GM19193 (cell line): ENCODE measurements around the gene OR5J2.

Experiments used
- POLR2A ChIP-seq: IDR thresholded peaks from 4 replicates; pipeline ENCODE4 v1.6.1; 2011; ENCODE audit not compliant: insufficient read depth, insufficient read length; ENCODE audit errors: extremely low read depth

OR5J2 gene

GRCh38 chr11:56176318-56176717, at the start of gene OR5J2:
TSS of gene OR5J2 (plus strand) at chr11:56176618. CDS start at chr11:56176618, 0 bp downstream.
- no peak for TF ChIP-seq POLR2A

- TF ChIP-seq POLR2A = no peak
Measured at GRCh38 chr11:56140151-56140661, 36.2 kb upstream of the OR5J2 start, which contains the start of gene OR8J3. TSS of gene OR8J3 (minus strand) at chr11:56140201. CDS start at chr11:56137718, 2,483 bp downstream.

GRCh38 chr11:56151376-56151775, 25.0 kb upstream of the OR5J2 start:
- TF ChIP-seq POLR2A = no peak

- no peak for TF ChIP-seq POLR2A
Measured at GRCh38 chr11:56152333-56152732, 24.1 kb upstream of the OR5J2 start.

- TF ChIP-seq POLR2A = no peak
Measured at GRCh38 chr11:56160217-56160616, 16.2 kb upstream of the OR5J2 start, which contains the start of gene OR8K5. TSS of gene OR8K5 (minus strand) at chr11:56160317. CDS start at chr11:56160317, 0 bp downstream.

GRCh38 chr11:56163804-56164203, 12.6 kb upstream of the OR5J2 start:
- no peak for TF ChIP-seq POLR2A

- TF ChIP-seq POLR2A = no peak
Measured at GRCh38 chr11:56172256-56172830, 4.1 kb upstream of the OR5J2 start.

GRCh38 chr11:56183459-56183858, 7.0 kb downstream of the OR5J2 start:
- TF ChIP-seq POLR2A = no peak

GRCh38 chr11:56188602-56189001, 12.2 kb downstream of the OR5J2 start:
- no peak for TF ChIP-seq POLR2A

GRCh38 chr11:56196705-56197104, 20.3 kb downstream of the OR5J2 start:
- no peak for TF ChIP-seq POLR2A

- no peak for TF ChIP-seq POLR2A
Measured at GRCh38 chr11:56197367-56197766, 20.9 kb downstream of the OR5J2 start.

- TF ChIP-seq POLR2A = no peak
Measured at GRCh38 chr11:56207790-56208189, 31.4 kb downstream of the OR5J2 start.

- no peak for TF ChIP-seq POLR2A
Measured at GRCh38 chr11:56214537-56214936, 38.1 kb downstream of the OR5J2 start.
